Body of pancreas (tissue), 4 donors: ENCODE measurements around the gene PTPRM.

Experiments
- CTCF ChIP-seq, 7 experiments: fragments of 450-650 bp in 4 of 7; fragments of 200-600 bp in 3 of 7; sonication (generic) in 3 of 7; IDR thresholded peaks; one replicate each; pipeline ENCODE4 v1.5.1; 2016 to 2019; ENCODE audit warnings: antibody characterized with exemption in 7 of 7
- POLR2A ChIP-seq, 3 donors: fragments of 450-650 bp; IDR thresholded peaks; one replicate each; pipeline ENCODE4 v1.6.1; 2016; ENCODE audit warnings: antibody characterized with exemption in 3 of 3, mild to moderate bottlenecking in 2 of 3

DNA sequence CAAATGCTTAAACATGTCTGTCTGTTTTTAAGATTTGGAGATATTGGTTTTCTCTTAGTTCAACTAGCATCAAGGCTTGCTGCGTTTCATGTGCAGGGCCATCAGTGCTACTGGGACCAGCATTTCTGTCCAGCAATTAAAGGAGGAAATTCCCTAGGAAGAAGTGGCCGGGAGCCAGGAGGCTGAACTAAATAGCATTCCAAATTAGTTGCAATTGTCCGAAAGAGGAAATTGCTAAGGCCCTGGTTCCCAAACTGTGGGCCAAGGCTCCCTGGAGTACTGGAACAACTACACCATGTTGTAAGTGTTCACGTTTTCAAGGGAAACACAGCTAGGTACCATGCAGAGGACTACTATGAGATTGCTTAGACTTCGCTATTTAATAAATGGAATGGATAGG lies 257.9 kb downstream of the PTPRM start:
- no peak for TF ChIP-seq CTCF (IDR thresholded peaks at IDR 0.05)
- TF ChIP-seq POLR2A (IDR thresholded peaks at IDR 0.05) = no peak
